Loucy (cell line): Measurements from ENCODE around the gene LARP4B.

Experiments used
- H2AFZ ChIP-seq: fragments of 200-600 bp; sonication (generic); 2 replicates; pipeline ENCODE4 v1.6.0; 2016; ENCODE audit warnings: antibody characterized with exemption, mild to moderate bottlenecking, low read length, moderate library complexity
- H3F3A ChIP-seq: fragments of 200-600 bp; 2 replicates; pipeline ENCODE4 v1.6.0; 2016; ENCODE audit warnings: antibody characterized with exemption, low read depth, mild to moderate bottlenecking
- H3K27me3 ChIP-seq: fragments of 200-600 bp; sonication (generic); 2 replicates; pipeline ENCODE4 v1.6.1; 2014; ENCODE audit warnings: low read length, mild to moderate bottlenecking; ENCODE audit not compliant: insufficient read depth, poor library complexity, severe bottlenecking
- H3K36me3 ChIP-seq: fragments of 200-600 bp; sonication (generic); 2 replicates; pipeline ENCODE4 v1.6.1; 2016; ENCODE audit warnings: low read length; ENCODE audit not compliant: insufficient read depth
- H3K4me1 ChIP-seq: fragments of 200-600 bp; sonication (generic); 2 replicates; pipeline ENCODE4 v1.5.1; 2014; ENCODE audit warnings: low read length, mild to moderate bottlenecking; ENCODE audit not compliant: insufficient read depth, poor library complexity, severe bottlenecking
- H3K4me2 ChIP-seq: fragments of 200-600 bp; sonication (generic); 2 replicates; pipeline ENCODE4 v1.6.0; 2014; ENCODE audit warnings: antibody characterized with exemption, low read length, low read depth, mild to moderate bottlenecking; ENCODE audit not compliant: poor library complexity, severe bottlenecking
- H3K4me3 ChIP-seq: fragments of 200-600 bp; sonication (generic); 2 replicates; pipeline ENCODE4 v1.5.1; 2014; ENCODE audit warnings: low read length, mild to moderate bottlenecking, mixed read lengths; ENCODE audit not compliant: poor library complexity, severe bottlenecking
- H3K79me2 ChIP-seq: fragments of 200-600 bp; sonication (generic); 2 replicates; pipeline ENCODE4 v1.6.1; 2014; ENCODE audit warnings: low read length; ENCODE audit not compliant: insufficient read depth
- H3K9ac ChIP-seq: fragments of 200-600 bp; sonication (generic); 2 replicates; pipeline ENCODE4 v1.6.0; 2014; ENCODE audit warnings: mild to moderate bottlenecking, low read depth, low read length, moderate library complexity; ENCODE audit not compliant: poor library complexity, severe bottlenecking
- H3K9me2 ChIP-seq: fragments of 200-600 bp; sonication (generic); replicated peaks from 2 replicates; pipeline ENCODE4 v1.6.1; 2016; ENCODE audit warnings: low read depth, low read length, mixed read lengths
- H3K9me3 ChIP-seq: fragments of 200-600 bp; sonication (generic); 2 replicates; pipeline ENCODE4 v1.6.1; 2014; ENCODE audit warnings: mild to moderate bottlenecking, antibody characterized with exemption, low read length, low read depth; ENCODE audit not compliant: insufficient read depth
- H4K20me1 ChIP-seq: fragments of 200-600 bp; sonication (generic); 2 replicates; pipeline ENCODE4 v1.6.0; 2014; ENCODE audit warnings: antibody characterized with exemption, low read length, mild to moderate bottlenecking; ENCODE audit not compliant: insufficient read depth, poor library complexity, severe bottlenecking
- CTCF ChIP-seq: fragments of 200-600 bp; sonication (generic); conservative IDR thresholded peaks from 2 replicates; pipeline ENCODE4 v1.5.1; 2014; ENCODE audit warnings: mild to moderate bottlenecking, antibody characterized with exemption, low read length
- EZH2phosphoT487 ChIP-seq: fragments of 200-600 bp; IDR thresholded peaks from 2 replicates; pipeline ENCODE4 v1.6.1; 2018; ENCODE audit warnings: antibody characterized with exemption, mild to moderate bottlenecking, moderate library complexity, borderline replicate concordance

The LARP4B gene

GRCh38 chr10:815338-816090 is 116.0 kb downstream of the LARP4B start:
- no peak overlapping the region for H3K4me2 ChIP-seq
- H3K79me2 ChIP-seq = no peaks in the 10 kb centered on the region
- H3K9ac ChIP-seq = no peak overlapping the region
- H3K4me1 ChIP-seq = no peaks in the 10 kb centered on the region
- no peak overlapping the region for H3K4me3 ChIP-seq
- peaks cover 90% of the 10 kb centered on the region; the same call in 1 of the 2 replicates for H3K36me3 ChIP-seq
- TF ChIP-seq EZH2phosphoT487 = no peak
- TF ChIP-seq CTCF = no peak
- H3K9me2 ChIP-seq = no peaks in the 10 kb centered on the region
- H3K9me3 ChIP-seq = no peaks in the 10 kb centered on the region
- no peak overlapping the region for H2AFZ ChIP-seq
- no peaks in the 10 kb centered on the region for H4K20me1 ChIP-seq
- H3K27me3 ChIP-seq = no peaks in the 10 kb centered on the region
- H3F3A ChIP-seq = no peaks in the 10 kb centered on the region

- Histone ChIP-seq H3K9me3 (no peaks in the 10 kb centered on the region), H3K4me1 (no peaks in the 10 kb centered on the region), H3K9me2 (no peaks in the 10 kb centered on the region), H3K9ac (no peak overlapping the region), H3K36me3 (peaks cover 85% of the 10 kb centered on the region; the same call in 1 of the 2 replicates), H2AFZ (no peak overlapping the region), H3K27me3 (no peaks in the 10 kb centered on the region), H3K4me2 (no peak overlapping the region), H3F3A (no peaks in the 10 kb centered on the region), H3K79me2 (no peaks in the 10 kb centered on the region), H3K4me3 (no peak overlapping the region), H4K20me1 (no peaks in the 10 kb centered on the region)
- TF ChIP-seq EZH2phosphoT487 (no peak), CTCF (no peak)
Measured at GRCh38 chr10:814536-815302, 116.8 kb downstream of the LARP4B start.

- H3K36me3 ChIP-seq = peaks cover 78% of the 10 kb centered on the region; the same call in 1 of the 2 replicates
- no peak overlapping the region for H3K4me3 ChIP-seq
- TF ChIP-seq EZH2phosphoT487 (no peak), CTCF (no peak)
- H3K27me3 ChIP-seq = no peaks in the 10 kb centered on the region
- H3K79me2 ChIP-seq = no peaks in the 10 kb centered on the region
- no peak overlapping the region for H2AFZ ChIP-seq
- no peaks in the 10 kb centered on the region for H3K9me2 ChIP-seq
- no peak overlapping the region for H3K4me2 ChIP-seq
- H3K4me1 ChIP-seq = no peaks in the 10 kb centered on the region
- no peaks in the 10 kb centered on the region for H4K20me1 ChIP-seq
- no peaks in the 10 kb centered on the region for H3K9me3 ChIP-seq
- H3K9ac ChIP-seq = no peak overlapping the region
- no peaks in the 10 kb centered on the region for H3F3A ChIP-seq
Measured at GRCh38 chr10:813286-813685, 118.2 kb downstream of the LARP4B start.
